ENCODE results near the gene RFX8. TPM values are rescaled to one million over a fixed set of nuclear protein-coding genes. Genes with fewer than 3 reads are reported as not detected.

Gene RFX8
- total RNA-seq, 4 donors from 2014 or later, result 2.6 to 3.9 TPM; not detected in 2

DNA sequence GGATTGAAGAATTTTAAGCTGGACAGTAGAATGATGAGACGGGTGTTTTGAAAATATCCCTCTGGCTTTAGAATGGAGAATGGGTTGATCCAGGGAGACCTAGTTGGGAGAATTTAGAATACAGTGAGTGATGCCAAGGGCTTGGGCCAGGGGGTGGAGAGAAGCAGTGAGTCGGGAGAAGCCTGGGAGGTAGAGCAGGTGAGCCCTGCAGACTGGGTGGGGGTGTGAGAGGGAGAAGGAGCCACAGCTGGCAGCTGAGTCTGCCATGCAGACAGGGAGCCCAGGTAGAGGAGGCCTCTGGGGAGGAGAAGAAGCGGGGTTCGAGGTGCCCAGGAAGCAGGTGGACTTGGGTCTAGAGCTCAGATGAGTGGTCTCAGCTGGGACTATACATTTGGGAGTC lies 105.8 kb downstream of the RFX8 start:
- TF ChIP-seq, protein P1, sequence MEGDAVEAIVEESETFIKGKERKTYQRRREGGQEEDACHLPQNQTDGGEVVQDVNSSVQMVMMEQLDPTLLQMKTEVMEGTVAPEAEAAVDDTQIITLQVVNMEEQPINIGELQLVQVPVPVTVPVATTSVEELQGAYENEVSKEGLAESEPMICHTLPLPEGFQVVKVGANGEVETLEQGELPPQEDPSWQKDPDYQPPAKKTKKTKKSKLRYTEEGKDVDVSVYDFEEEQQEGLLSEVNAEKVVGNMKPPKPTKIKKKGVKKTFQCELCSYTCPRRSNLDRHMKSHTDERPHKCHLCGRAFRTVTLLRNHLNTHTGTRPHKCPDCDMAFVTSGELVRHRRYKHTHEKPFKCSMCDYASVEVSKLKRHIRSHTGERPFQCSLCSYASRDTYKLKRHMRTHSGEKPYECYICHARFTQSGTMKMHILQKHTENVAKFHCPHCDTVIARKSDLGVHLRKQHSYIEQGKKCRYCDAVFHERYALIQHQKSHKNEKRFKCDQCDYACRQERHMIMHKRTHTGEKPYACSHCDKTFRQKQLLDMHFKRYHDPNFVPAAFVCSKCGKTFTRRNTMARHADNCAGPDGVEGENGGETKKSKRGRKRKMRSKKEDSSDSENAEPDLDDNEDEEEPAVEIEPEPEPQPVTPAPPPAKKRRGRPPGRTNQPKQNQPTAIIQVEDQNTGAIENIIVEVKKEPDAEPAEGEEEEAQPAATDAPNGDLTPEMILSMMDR (IDR thresholded peaks at IDR 0.05), result no peak
- no peak for DNase-seq (ENCODE audit: low spot score)
- ATAC-seq (ENCODE audit: low FRiP score), result no peak

DNA sequence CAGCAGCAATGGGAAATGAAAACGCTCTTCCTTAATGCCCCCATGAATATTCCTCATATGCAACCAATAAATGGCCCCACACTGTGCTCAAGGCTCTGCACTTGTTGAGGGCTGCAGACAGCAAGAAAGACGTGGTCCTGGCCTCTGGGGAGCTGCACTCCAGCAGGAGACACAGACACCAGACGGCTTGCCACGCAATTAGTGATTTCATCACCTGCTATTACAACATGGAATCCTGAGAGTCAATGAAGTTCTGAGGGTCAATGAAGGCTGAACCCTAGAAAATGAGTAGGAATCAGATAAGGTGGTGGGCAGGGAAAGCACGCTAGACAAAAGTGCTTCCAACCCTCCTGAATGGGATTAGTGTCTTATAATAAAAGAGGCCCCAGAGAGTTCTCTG lies 106.5 kb downstream of the RFX8 start:
- TF ChIP-seq, protein P1 (IDR thresholded peaks at IDR 0.05), result no peak
- no peak for ATAC-seq (ENCODE audit: low FRiP score)

DNA sequence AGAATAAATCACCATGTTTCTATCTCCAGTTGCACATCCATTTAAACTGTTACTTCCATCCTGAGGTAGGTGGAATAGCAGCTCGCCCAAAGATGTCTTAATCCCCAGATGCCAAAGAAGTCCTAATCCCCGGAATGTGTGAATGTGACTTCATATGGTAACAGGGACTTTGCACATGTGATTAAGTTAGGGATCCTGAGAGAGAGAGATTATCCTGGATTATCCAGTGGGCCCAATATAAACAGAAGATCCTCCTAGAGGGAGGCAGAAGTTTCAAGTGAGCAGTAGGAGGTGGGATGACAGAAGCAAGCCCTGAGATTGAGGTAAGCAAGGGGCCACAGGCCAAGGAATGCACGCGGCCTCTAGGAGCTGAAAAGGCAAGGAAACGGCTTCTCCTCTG lies 107.4 kb downstream of the RFX8 start:
- TF ChIP-seq, protein P1 (IDR thresholded peaks at IDR 0.05), result no peak
- no peak for ATAC-seq (ENCODE audit: low FRiP score)
- no peak for DNase-seq (ENCODE audit: low spot score)

More for the DNA sequence above, 106.5 kb downstream of the RFX8 start:
- no peak for DNase-seq (ENCODE audit: low spot score)

DNA sequence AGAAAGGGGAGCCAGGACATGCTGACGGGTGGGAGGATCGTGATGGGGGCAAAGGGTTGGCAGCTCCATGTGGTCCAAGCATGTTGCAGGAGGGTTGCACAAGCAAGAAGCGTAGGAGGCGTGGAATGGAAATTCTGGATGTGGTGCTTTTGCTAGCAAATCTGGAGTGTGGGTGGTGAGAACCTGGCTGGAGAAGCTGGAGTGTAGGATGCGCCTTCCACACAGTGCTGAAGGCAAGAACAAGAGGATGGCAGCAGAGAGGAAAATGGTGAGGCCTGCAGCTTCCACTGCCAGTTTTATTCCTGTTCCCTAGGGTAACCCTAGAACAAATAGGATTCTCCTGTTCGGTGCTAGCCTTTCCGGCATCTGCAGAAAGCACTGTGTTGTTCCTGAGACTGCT lies 110.0 kb downstream of the RFX8 start:
- DNase-seq (ENCODE audit: low spot score) (no peak), ATAC-seq (ENCODE audit: low FRiP score) (no peak)
- TF ChIP-seq, protein P1 (IDR thresholded peaks at IDR 0.05), result no peak

DNA sequence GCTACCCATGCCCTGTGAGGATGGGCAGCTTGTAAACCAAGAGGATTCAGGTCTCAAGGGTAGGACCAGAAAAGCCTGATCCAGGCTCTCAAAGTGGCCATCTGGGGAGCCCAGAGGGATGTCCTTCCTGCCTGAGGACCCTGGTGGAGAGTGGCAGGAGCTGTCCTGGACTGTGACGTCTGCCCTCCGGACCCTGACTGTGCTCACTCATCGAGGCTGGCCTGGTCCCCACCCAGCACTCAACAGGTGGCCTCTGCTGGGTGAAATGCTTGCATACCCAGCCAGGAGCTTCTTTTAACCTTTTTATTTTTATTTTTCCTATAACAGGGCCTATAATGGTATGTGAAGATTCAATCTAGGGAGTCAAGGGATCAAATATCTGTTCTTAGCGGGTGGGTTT lies 112.1 kb downstream of the RFX8 start:
- ATAC-seq (ENCODE audit: low FRiP score), result no peak
- TF ChIP-seq, protein P1 (IDR thresholded peaks at IDR 0.05), result no peak
- DNase-seq (ENCODE audit: low spot score), result no peak

DNA sequence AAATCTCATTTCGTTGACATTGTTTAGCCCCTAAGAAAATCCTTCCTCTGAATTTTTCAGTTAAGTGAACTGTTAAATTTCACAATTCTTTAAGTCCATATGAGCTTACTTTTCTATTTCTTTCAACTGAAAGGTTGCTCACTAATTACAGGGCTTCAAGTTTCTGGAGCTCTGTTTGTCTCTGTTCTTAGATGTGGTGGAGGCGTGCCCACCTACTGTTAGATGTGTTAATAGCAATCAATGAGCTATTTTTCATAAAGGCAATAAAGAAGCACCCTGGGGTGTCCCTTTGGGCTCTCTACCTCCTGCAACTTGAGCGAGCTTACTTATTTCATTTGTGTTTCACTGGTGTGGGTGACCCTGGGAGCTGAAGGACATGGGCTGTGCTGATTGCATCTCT lies 112.6 kb downstream of the RFX8 start:
- DNase-seq (ENCODE audit: low spot score), result no peak
- TF ChIP-seq, protein P1 (IDR thresholded peaks at IDR 0.05), result no peak
- no peak for ATAC-seq (ENCODE audit: low FRiP score)

DNA sequence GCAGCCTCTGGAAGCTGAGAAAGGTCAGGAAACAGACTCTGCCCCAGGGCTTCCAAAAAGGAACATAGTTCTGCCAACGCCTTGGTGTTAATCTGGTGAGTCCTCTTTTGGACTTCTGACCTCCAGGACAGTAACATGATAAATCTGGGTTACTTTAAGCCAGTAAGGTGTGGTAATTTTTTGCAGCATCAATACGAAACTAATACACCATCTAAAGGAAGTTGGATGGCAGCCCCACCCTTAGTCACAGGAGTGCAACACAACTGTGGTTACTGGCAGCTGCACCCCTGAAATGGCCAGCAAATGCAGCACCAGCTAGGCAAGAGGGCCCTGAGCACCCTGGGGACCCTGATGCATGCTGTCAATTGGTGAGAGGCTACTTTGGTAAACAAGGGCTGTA lies 113.4 kb downstream of the RFX8 start:
- no peak for DNase-seq (ENCODE audit: low spot score)
- no peak for ATAC-seq (ENCODE audit: low FRiP score)
- TF ChIP-seq, protein P1 (IDR thresholded peaks at IDR 0.05), result no peak
